ENCODE results near the gene CRBN. TPM values are rescaled to one million over a fixed set of nuclear protein-coding genes. Genes with fewer than 3 reads are reported as not detected.
A peak's percentile ranks its signal among the peaks of the same experiment; 100 is the strongest.

CRBN gene
- 100 to 1,000 TPM in 1 of 4 donors, 10 to 100 TPM in 3; 13.3 to 118 (median 44.6) TPM for total RNA-seq

GRCh38 chr3:3179407-3180094 lies at the start of gene CRBN:
TSS of gene CRBN (minus strand) at chr3:3179691. CDS start at chr3:3179687, 4 bp downstream.
- TF ChIP-seq CTCF (IDR thresholded peaks at IDR 0.05) (peak; percentile 94 to 99 (median 98)), POLR2A (IDR thresholded peaks at IDR 0.05) (peak in 3 of 4 donors; percentile 8 to 70 (median 65))
- Histone ChIP-seq H3K9me3 (no peaks in the 10 kb centered on the region), H3K4me1 (peaks cover 7 to 39% (median 17%) of the 10 kb centered on the region in 3 donors), H3K27ac (peak within 1 kb of the TSS; percentile 80 to 91 (median 87)), H3K4me3 (peak within 1 kb of the TSS; percentile 74 to 100 (median 90)), H3K36me3 (peaks cover 0 to 14% (median 0%) of the 10 kb centered on the region in 3 donors), H3K27me3 (no peaks in the 10 kb centered on the region)
- peak; percentile 27 for DNase-seq
- WGBS, 2 donors = 0 to 4% methylated on average over 2 to 6 of the region's 56 CpGs
- intact Hi-C loops (cut with DNase I) = no loop called here

- Histone ChIP-seq H3K27ac (no peak overlapping the region), H3K27me3 (no peaks in the 10 kb centered on the region), H3K4me3 (no peak overlapping the region), H3K36me3 (no peaks in the 10 kb centered on the region), H3K9me3 (peaks cover 0 to 4% (median 0%) of the 10 kb centered on the region in 3 donors), H3K4me1 (no peaks in the 10 kb centered on the region)
- no peak for DNase-seq
- intact Hi-C loops (cut with DNase I) = no loop called here
- TF ChIP-seq POLR2A (IDR thresholded peaks at IDR 0.05) = no peak
- TF ChIP-seq CTCF (IDR thresholded peaks at IDR 0.05) = no peak
- WGBS, 2 donors = 38 to 84% methylated on average over 1 of the region's 1 CpG
Observed at GRCh38 chr3:3227640-3228039, 48.1 kb upstream of the CRBN start.

- WGBS, 2 donors = 55 to 59% methylated on average over 2 of the region's 2 CpGs
Observed at GRCh38 chr3:3221528-3221927, 42.0 kb upstream of the CRBN start.

GRCh38 chr3:3216401-3216800 lies 36.9 kb upstream of the CRBN start:
- intact Hi-C loops (cut with DNase I) = no loop called here
- no peaks in the 10 kb centered on the region for H3K9me3 ChIP-seq
- no peak overlapping the region for H3K27ac ChIP-seq
- TF ChIP-seq POLR2A (IDR thresholded peaks at IDR 0.05) = no peak
- TF ChIP-seq CTCF (IDR thresholded peaks at IDR 0.05) = no peak
- H3K27me3 ChIP-seq = peaks cover 0 to under 1% (median 0%) of the 10 kb centered on the region in 4 donors
- no peak for DNase-seq
- H3K4me1 ChIP-seq = no peaks in the 10 kb centered on the region
- no peak overlapping the region for H3K4me3 ChIP-seq
- whole genome bisulfite sequencing, 2 donors = 67 to 84% methylated on average over 4 of the region's 4 CpGs
- H3K36me3 ChIP-seq = no peaks in the 10 kb centered on the region

More at GRCh38 chr3:3221528-3221927, 42.0 kb upstream of the CRBN start:
- no peak overlapping the region for H3K27ac ChIP-seq
- peaks cover 0 to 8% (median 0%) of the 10 kb centered on the region in 4 donors for H3K27me3 ChIP-seq
- intact Hi-C loops (cut with DNase I) = no loop called here
- no peaks in the 10 kb centered on the region for H3K4me1 ChIP-seq
- no peaks in the 10 kb centered on the region for H3K36me3 ChIP-seq
- TF ChIP-seq POLR2A (IDR thresholded peaks at IDR 0.05) (no peak), CTCF (IDR thresholded peaks at IDR 0.05) (no peak)
- no peak for DNase-seq
- no peaks in the 10 kb centered on the region for H3K9me3 ChIP-seq
- H3K4me3 ChIP-seq = no peak overlapping the region

GRCh38 chr3:3212781-3213440 lies 33.4 kb upstream of the CRBN start:
- no peak for DNase-seq
- Histone ChIP-seq H3K4me1 (no peaks in the 10 kb centered on the region), H3K9me3 (no peaks in the 10 kb centered on the region), H3K36me3 (no peaks in the 10 kb centered on the region), H3K4me3 (no peak overlapping the region), H3K27ac (no peak overlapping the region), H3K27me3 (no peaks in the 10 kb centered on the region)
- intact Hi-C loops (cut with DNase I) = no loop called here
- 50 to 55% methylated on average over 7 of the region's 7 CpGs for WGBS, 2 donors
- TF ChIP-seq POLR2A (IDR thresholded peaks at IDR 0.05) = no peak
- no peak for TF ChIP-seq CTCF (IDR thresholded peaks at IDR 0.05)
